Hematopoietic multipotent progenitor cell treated with erythropoietin and hydrocortisone succinate and interleukin-3 and kit ligand, for 17 days (in vitro differentiated cells): Measurements from ENCODE around the gene ADAMTS13.

Experiments used
- DNase-seq: peaks from one replicate; pipeline ENCODE4 v3.0.0-alpha.2; 2015; ENCODE audit warnings: low spot score

Gene ADAMTS13

DNA sequence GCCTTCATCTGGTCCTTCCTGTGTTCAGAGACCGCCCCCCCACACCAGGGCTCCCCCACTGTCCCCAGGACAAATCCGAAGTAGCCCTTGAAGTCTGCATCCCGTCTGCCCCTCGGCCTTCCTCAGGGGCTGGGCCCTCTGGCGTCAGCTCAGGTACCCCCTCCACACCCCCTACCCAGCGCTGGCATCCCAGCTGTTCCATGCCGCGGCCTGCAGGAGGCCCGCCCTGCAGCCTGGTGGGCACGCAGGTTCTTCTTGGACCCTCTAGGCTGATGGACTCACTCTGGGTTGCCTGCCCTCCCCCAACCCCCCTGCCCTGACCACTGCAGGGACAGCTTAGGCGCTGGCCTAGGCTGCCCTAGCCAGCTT lies 50.1 kb downstream of the ADAMTS13 start:
- DNase-seq: no peak

DNA sequence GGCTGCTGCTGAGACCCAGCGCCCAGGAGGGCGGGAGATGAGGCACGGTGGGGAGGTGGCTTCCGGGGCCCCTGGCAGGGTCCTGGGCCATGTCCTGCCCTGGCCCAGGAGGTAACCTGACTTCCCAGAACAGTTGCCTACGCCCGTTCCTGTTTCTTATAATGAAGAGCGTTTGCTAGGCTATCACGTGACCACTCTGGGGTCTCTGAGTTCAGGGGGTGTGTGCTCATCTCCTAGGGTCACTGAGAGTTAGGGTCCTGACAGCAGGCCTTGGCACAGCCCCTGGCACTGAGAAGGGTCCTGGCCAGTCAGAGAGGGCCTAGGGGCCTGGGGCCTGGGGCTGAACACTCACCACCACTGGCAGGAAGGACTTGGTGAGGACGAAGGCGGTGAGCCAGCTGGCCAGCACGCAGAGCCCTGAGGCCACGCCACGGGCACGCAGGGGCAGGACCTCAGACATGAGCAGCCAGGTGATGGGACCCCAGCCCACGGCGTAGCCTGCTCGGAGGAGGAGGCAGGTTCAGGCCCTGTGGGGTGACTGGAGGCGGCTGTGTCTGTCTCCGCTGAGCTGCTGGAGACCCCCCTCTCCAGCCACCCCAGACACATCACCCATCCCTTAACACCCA lies 50.7 kb downstream of the ADAMTS13 start:
- DNase-seq: no peak

DNA sequence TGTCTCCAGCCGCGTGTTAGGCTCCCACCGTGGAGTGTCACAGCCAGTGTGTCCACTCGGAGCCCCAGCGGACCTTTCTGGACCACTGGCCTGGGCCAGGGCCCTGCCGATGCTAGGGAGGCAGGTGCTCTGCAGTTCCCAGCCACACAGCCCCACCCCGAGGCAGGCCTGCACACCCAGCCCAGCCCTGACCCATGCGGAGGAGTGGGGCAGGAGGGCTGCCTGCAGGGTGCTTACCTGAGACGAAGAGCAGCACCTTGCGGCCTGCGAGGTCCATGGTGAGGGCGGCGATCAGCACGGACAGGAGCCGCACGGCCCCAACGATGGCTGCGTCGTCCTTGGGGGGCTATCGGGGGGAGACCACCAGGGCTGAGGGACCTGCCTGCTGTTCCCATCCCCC lies 51.6 kb downstream of the ADAMTS13 start:
- no peak for DNase-seq

DNA sequence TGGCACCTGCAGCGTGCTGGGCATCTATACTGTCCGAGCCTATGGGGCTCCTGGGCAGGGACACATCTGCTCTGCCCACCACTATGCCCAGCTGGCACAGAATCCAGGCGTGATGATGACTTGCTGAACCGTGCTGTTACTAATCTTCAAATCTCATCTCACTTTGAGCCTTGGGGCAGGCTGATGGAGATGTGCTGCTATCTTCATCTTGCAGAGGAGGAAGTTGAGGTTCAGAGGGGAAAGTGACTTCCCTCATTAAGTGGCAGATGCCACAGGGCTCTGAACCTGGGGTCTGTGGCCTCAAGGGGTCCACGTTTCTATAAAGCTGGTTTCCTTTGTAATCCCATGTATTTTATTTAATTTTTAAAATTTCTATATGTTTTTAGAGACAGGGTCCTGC lies 52.0 kb downstream of the ADAMTS13 start:
- no peak for DNase-seq

GRCh38 chr9:133474853-133475252 lies 52.7 kb downstream of the ADAMTS13 start:
- no peak for DNase-seq

- no peak for DNase-seq
Observed at GRCh38 chr9:133475292-133476012, 53.3 kb downstream of the ADAMTS13 start.

GRCh38 chr9:133476036-133476931 lies 54.1 kb downstream of the ADAMTS13 start:
- DNase-seq: no peak

GRCh38 chr9:133476941-133477340 lies 54.8 kb downstream of the ADAMTS13 start:
- no peak for DNase-seq

DNA sequence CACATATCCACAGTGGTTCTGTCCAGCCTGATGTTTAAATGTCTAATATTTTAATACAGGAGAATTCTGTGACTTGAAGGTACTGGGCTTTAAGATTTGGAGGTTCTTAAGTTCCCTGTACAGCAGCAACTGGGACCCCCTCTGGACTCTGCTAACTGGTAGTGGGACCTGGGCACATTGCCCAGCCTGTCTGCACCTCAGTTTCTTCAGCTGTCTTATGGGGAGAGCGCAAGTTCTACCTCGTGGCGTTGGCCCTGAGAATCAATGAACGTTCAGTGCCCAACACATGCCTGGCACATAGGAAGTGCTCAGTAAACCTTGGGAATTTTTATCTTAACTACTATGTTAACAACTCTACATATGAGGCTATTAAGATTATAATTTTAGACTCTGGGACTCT lies 55.3 kb downstream of the ADAMTS13 start:
- no peak for DNase-seq

GRCh38 chr9:133477992-133478850 lies 56.1 kb downstream of the ADAMTS13 start:
- DNase-seq: no peak

GRCh38 chr9:133478851-133479711 lies 56.9 kb downstream of the ADAMTS13 start, which contains the start of gene SLC2A6:
TSS of gene SLC2A6 (minus strand) at chr9:133479099. CDS start at chr9:133479059, 40 bp downstream.
- peak; percentile 43 for DNase-seq

DNA sequence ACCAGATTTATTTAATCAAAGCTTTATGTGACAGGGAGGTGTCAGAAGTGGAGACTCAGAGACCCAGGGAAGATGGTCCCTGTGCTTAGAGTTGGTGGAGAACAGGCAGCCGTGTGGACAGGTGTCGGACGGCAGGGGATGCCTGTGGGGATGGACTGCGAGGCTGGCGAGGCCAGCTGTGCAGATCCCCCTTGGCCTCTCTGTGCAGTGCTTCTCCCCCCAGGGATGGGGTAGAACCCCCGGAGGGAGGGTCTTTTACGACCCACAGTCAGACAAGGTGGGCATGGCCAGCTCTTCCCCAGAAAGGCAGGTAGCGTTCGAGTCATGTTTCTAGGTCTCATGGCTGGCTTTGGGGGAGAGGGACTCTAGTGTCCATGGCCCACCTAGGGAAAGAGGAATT lies 61.4 kb downstream of the ADAMTS13 start:
- no peak for DNase-seq

DNA sequence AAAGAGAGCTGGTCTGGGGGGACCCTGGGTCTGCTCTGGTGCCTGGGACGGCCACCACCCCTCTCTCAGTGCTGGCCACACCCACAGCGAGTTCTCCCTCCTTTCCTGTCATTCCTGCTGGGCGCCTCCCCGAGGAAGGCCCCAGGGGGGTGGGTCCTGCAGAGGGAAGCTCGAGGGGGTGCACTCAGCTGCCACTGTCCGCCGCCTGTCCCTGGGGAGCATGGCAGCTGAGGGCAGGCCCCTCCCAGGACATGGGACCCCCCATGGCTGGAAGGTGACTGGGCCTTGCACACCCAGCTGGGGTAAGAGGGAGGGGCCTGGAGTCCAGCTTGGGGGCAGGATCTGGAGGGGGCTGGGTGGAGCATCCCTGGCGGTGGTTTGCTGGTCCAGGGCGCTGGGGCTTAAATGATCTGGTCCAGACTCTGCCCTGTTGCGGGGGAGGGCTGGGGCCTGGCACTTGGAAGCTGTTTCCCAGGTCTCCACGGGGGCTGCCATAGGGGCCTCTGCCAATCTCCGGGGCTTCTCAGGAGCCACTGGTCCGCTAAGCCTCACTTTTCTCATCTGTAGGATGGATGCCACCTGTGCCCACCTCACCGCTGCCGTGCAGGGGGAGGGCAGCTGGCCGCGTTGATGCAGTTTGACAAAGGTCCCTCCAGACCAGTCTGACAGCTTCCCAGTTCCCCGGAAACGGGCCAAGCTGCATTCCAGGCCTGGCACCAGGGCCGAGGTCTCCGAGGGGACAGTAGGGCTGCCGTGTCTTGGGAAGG lies 62.7 kb downstream of the ADAMTS13 start:
- no peak for DNase-seq

GRCh38 chr9:133485531-133486260 lies 63.5 kb downstream of the ADAMTS13 start:
- DNase-seq: no peak

GRCh38 chr9:133487331-133487725 lies 65.2 kb downstream of the ADAMTS13 start:
- no peak for DNase-seq

- DNase-seq: no peak
Observed at GRCh38 chr9:133488686-133489252, 66.6 kb downstream of the ADAMTS13 start.

DNA sequence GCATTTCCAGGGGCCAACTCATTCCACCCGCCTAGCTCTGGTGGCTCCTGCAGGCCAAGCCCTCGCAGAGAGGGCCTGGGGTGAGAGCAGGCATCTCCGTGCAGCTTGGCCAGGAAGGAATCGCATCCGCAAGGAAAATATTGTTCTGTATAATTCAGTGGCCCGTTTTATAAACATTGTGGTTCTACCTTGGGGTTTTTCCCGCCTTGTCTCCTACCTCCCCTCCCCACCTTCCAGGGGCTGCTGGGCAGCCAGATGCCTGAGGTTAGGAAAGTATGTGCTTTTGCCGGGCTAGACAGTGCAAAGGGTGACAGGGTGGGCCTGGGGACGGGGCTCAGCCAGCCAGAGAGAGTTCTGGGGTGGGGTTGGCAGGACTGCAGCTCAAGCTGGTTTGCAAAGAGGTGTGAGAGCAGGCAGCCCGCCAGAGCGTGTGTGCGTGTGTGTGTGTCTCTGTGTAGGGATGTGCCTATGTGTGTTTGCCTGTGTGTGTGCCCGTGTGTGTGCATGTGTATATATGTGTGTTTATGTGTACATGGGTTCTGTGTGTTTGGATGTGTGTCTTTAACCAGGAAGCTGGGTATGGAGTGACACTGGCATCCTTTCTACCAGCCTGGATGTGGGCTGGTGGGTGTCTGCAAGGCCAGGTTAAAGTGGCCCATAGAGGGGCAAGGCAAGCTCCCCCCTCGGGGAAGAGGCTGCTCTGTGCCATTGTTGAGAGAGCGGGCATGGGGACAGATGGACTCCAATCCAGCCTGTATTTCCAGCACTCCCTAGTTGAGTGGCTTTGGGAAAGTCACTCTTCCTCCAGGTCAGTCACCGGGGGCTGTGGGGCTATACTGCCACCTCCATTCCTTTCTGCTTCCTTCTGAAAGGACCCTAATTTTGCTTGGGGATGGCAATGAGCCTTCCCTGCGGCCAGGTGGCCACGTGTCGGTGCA lies 67.4 kb downstream of the ADAMTS13 start:
- no peak for DNase-seq

- no peak for DNase-seq
Observed at GRCh38 chr9:133490201-133490681, 68.1 kb downstream of the ADAMTS13 start.
